Panc1 (cell line): ENCODE measurements around the gene ORC5. TPM values are rescaled to one million over a fixed set of nuclear protein-coding genes. Genes with fewer than 3 reads are reported as not detected.

Experiments
- ATAC-seq: fragments of 200-7000 bp; cut with Tn5 transposase; 2 replicates; pipeline ENCODE4 v1.9.1; 2020; ENCODE audit warnings: mild to moderate bottlenecking, moderate library complexity
- BruUV-seq: library from RNA; stranded (reverse); fragments of 400-500 nt; replicated peaks from 2 replicates; lab custom pipeline; 2021; lab: Mats Ljungman, UMichigan
- CTCF ChIA-PET: fragments of 300-600 bp; sonication (Branson Sonifier 250); formaldehyde crosslinking; loops from one replicate; lab custom pipeline; 2022; ENCODE audit warnings: antibody characterized with exemption; lab: Charles Lee
- POLR2A ChIA-PET: fragments of 300-600 bp; sonication (Branson Sonifier 250); formaldehyde crosslinking; loops from one replicate; lab custom pipeline; 2022; ENCODE audit warnings: antibody characterized with exemption; lab: Charles Lee
- DNase-seq: peaks from one replicate; pipeline ENCODE4 v3.0.0-alpha.2; 2010; ENCODE audit warnings: low read depth, low spot score
- H3K27ac ChIP-seq: 2 replicates; pipeline ENCODE4 v1.5.1; 2011; ENCODE audit warnings: mild to moderate bottlenecking, low read length, inconsistent platforms
- H3K27me3 ChIP-seq: fragments of 200-500 bp; sonication (Bioruptor generic); 2 replicates; pipeline ENCODE4 v1.6.0; 2014; ENCODE audit warnings: low read length, inconsistent platforms; ENCODE audit not compliant: control insufficient read depth, insufficient read depth
- H3K36me3 ChIP-seq: fragments of 200-500 bp; sonication (Bioruptor generic); 2 replicates; pipeline ENCODE4 v1.5.1; 2014; ENCODE audit warnings: inconsistent platforms, mild to moderate bottlenecking, low read length, moderate library complexity; ENCODE audit not compliant: control insufficient read depth, insufficient read depth
- H3K4me1 ChIP-seq: 2 replicates; pipeline ENCODE4 v1.5.1; 2011; ENCODE audit warnings: inconsistent platforms, mild to moderate bottlenecking, low read length, moderate library complexity; ENCODE audit not compliant: control insufficient read depth, insufficient read depth
- H3K4me3 ChIP-seq, 2 experiments: 2 replicates each; pipeline ENCODE4 v1.5.1; 2011 to 2012; ENCODE audit warnings: low read depth in 2 of 2, low read length in 2 of 2, mild to moderate bottlenecking in 2 of 2, inconsistent platforms in 1 of 2, moderate library complexity in 1 of 2
- H3K9me3 ChIP-seq: fragments of 200-500 bp; sonication (Bioruptor generic); 2 replicates; pipeline ENCODE4 v1.5.1; 2014; ENCODE audit warnings: low read depth, mild to moderate bottlenecking, inconsistent platforms, low read length, moderate library complexity; ENCODE audit not compliant: control insufficient read depth, insufficient read depth
- POLR2AphosphoS5 ChIP-seq: IDR thresholded peaks from 2 replicates; pipeline ENCODE4 v1.6.1; 2012; ENCODE audit warnings: mild to moderate bottlenecking, low read depth, low read length, moderate library complexity
- SIN3A ChIP-seq: IDR thresholded peaks from 2 replicates; pipeline ENCODE4 v1.6.1; 2012; ENCODE audit warnings: low read depth, mild to moderate bottlenecking, low read length, moderate library complexity, borderline replicate concordance; ENCODE audit not compliant: insufficient read depth
- TCF7L2 ChIP-seq: IDR thresholded peaks from 2 replicates; pipeline ENCODE4 v1.6.1; 2011; ENCODE audit warnings: mild to moderate bottlenecking, low read depth, low read length, inconsistent platforms
- in situ Hi-C: cut with HindIII; loops from 2 replicates; pipeline ENCODE4 v1.10.0; 2016; ENCODE audit warnings: low sequenced_read_pairs, low pct_unique_long_range_greater_than_20kb
- intact Hi-C: fragments of 100-400 bp; cut with micrococcal nuclease; formaldehyde crosslinking; loops from one replicate; pipeline ENCODE4 v1.10.0; 2022; ENCODE audit not compliant: unreplicated experiment
- total RNA-seq: library from RNA; stranded (reverse); gene quantifications from one replicate; pipeline ENCODE4 v1.2.1, GENCODE V29; 2021; ENCODE audit not compliant: unreplicated experiment
- TF ChIP-seq, protein P1 (sequence below): fragments of 450-650 bp; IDR thresholded peaks from 2 replicates; pipeline ENCODE4 v1.5.1; 2017; ENCODE audit warnings: mild to moderate bottlenecking
- TF ChIP-seq, protein P2 (sequence below), 2 experiments: IDR thresholded peaks; 2 replicates each; pipeline ENCODE4 v1.6.1; 2011 to 2012; ENCODE audit warnings: low read depth in 2 of 2, control low read depth in 1 of 2, low read length in 1 of 2, mild to moderate bottlenecking in 1 of 2, moderate library complexity in 1 of 2; ENCODE audit not compliant: insufficient read depth in 1 of 2

ORC5 gene
- total RNA-seq, 1 experiment from 2014 or later, result 24.6 TPM

DNA sequence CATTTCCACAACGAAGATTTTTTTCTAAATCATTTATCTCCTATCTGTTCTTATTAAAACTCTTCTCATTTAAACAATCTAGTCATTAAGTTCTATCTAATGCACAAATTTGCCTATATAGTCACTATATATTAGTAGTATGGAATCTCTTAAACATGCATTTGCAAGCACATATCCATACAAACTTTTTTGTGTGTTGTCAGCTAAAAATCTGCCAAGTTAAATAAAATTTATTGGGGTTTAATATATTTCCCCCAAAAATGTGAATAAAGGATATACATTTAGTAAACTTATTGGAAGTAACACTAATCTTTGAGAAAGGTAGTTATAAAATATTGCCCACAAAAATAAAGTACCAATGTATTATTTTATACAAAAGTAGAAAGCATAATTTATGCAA lies 55.3 kb downstream of the ORC5 start:
- DNase-seq, result no peak
- TF ChIP-seq, protein P1, sequence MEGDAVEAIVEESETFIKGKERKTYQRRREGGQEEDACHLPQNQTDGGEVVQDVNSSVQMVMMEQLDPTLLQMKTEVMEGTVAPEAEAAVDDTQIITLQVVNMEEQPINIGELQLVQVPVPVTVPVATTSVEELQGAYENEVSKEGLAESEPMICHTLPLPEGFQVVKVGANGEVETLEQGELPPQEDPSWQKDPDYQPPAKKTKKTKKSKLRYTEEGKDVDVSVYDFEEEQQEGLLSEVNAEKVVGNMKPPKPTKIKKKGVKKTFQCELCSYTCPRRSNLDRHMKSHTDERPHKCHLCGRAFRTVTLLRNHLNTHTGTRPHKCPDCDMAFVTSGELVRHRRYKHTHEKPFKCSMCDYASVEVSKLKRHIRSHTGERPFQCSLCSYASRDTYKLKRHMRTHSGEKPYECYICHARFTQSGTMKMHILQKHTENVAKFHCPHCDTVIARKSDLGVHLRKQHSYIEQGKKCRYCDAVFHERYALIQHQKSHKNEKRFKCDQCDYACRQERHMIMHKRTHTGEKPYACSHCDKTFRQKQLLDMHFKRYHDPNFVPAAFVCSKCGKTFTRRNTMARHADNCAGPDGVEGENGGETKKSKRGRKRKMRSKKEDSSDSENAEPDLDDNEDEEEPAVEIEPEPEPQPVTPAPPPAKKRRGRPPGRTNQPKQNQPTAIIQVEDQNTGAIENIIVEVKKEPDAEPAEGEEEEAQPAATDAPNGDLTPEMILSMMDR, result no peak
- TF ChIP-seq TCF7L2 (no peak), SIN3A (no peak), POLR2AphosphoS5 (no peak)
- TF ChIP-seq, protein P2, sequence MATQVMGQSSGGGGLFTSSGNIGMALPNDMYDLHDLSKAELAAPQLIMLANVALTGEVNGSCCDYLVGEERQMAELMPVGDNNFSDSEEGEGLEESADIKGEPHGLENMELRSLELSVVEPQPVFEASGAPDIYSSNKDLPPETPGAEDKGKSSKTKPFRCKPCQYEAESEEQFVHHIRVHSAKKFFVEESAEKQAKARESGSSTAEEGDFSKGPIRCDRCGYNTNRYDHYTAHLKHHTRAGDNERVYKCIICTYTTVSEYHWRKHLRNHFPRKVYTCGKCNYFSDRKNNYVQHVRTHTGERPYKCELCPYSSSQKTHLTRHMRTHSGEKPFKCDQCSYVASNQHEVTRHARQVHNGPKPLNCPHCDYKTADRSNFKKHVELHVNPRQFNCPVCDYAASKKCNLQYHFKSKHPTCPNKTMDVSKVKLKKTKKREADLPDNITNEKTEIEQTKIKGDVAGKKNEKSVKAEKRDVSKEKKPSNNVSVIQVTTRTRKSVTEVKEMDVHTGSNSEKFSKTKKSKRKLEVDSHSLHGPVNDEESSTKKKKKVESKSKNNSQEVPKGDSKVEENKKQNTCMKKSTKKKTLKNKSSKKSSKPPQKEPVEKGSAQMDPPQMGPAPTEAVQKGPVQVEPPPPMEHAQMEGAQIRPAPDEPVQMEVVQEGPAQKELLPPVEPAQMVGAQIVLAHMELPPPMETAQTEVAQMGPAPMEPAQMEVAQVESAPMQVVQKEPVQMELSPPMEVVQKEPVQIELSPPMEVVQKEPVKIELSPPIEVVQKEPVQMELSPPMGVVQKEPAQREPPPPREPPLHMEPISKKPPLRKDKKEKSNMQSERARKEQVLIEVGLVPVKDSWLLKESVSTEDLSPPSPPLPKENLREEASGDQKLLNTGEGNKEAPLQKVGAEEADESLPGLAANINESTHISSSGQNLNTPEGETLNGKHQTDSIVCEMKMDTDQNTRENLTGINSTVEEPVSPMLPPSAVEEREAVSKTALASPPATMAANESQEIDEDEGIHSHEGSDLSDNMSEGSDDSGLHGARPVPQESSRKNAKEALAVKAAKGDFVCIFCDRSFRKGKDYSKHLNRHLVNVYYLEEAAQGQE (IDR thresholded peaks at IDR 0.05; ENCODE audit: insufficient read depth in 1 of 2, low read depth in 2 of 2, low read length in 1 of 2), result no peak
- no TSS peak for BruUV-seq
- H3K4me3 ChIP-seq, result no peak overlapping the region
- ChIA-PET POLR2A (no interaction called here), CTCF (no interaction called here)
- H3K27me3 ChIP-seq, result no peaks in the 10 kb centered on the region
- no peaks in the 10 kb centered on the region for H3K9me3 ChIP-seq
- H3K27ac ChIP-seq, result no peak overlapping the region
- intact Hi-C loops, result no loop called here
- no peak for ATAC-seq
- H3K4me1 ChIP-seq, result no peaks in the 10 kb centered on the region
- in situ Hi-C loops, result no loop called here
- peaks cover 3% of the 10 kb centered on the region for H3K36me3 ChIP-seq

DNA sequence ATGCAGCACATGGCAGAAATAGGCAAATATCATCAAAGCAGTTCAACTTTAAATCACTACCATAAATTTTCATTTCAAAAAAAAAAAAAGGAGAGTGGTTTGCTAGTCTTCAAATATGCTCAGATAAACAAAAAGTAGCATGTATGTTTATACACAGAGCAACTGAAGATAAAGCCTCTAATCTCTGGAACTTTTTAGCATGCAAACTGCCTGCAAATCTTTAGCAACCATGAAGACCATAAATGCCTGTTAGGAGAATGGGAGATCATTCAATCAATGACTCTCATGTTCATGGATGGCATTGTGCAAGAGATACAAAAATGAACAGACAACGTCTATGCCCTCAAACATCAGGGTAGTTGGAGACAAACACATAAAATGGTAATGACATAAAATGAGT lies 57.3 kb downstream of the ORC5 start:
- H3K4me3 ChIP-seq, result no peak overlapping the region
- intact Hi-C loops, result no loop called here
- peaks cover 3% of the 10 kb centered on the region for H3K36me3 ChIP-seq
- in situ Hi-C loops, result no loop called here
- no peaks in the 10 kb centered on the region for H3K4me1 ChIP-seq
- H3K27me3 ChIP-seq, result no peaks in the 10 kb centered on the region
- ATAC-seq (no peak), DNase-seq (no peak)
- H3K27ac ChIP-seq, result no peak overlapping the region
- no peaks in the 10 kb centered on the region for H3K9me3 ChIP-seq
- TF ChIP-seq SIN3A, result no peak
- TF ChIP-seq POLR2AphosphoS5, result no peak
- ChIA-PET CTCF (no interaction called here), POLR2A (no interaction called here)
- BruUV-seq, result no TSS peak

DNA sequence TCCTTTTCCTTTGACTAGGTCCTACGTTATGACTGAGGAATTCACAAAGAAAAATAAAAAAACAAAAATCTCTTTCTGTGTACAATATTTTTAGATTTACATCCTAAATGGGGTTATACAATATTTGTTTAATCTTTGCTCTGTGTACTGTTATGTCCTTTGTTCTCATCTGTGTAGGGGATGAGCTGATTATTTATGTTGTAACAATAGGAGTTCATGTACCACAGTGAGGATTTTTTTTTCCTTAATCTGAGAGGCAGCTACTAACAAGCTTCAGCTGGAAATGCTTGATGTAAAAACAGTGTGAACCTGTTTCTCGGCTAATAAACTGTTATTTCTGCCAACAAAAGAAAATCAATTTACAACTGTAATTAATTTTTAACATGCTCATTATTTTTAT lies 58.0 kb downstream of the ORC5 start:
- intact Hi-C loops, result no loop called here
- ChIA-PET POLR2A (no interaction called here), CTCF (no interaction called here)
- no TSS peak for BruUV-seq
- no peak for ATAC-seq
- no peak overlapping the region for H3K4me3 ChIP-seq
- TF ChIP-seq, protein P2 (IDR thresholded peaks at IDR 0.05; ENCODE audit: insufficient read depth in 1 of 2, low read depth in 2 of 2, low read length in 1 of 2), result no peak
- TF ChIP-seq SIN3A, result no peak
- no peak for TF ChIP-seq POLR2AphosphoS5
- TF ChIP-seq, protein P1, result no peak
- TF ChIP-seq TCF7L2, result no peak
- no peak overlapping the region for H3K27ac ChIP-seq
- no peaks in the 10 kb centered on the region for H3K27me3 ChIP-seq
- H3K4me1 ChIP-seq, result no peaks in the 10 kb centered on the region
- DNase-seq, result no peak
- H3K9me3 ChIP-seq, result no peaks in the 10 kb centered on the region
- peaks cover 3% of the 10 kb centered on the region for H3K36me3 ChIP-seq
- in situ Hi-C loops, result no loop called here
